AG20443 (cell line): ENCODE results near the gene PLGLB2.
"Not testable (repeated sequence)": the region's sequence is repeated elsewhere in the genome, so short reads cannot be mapped to it uniquely, and the experiment has no call there.

Experiments used
- DNase-seq: peaks from one replicate; pipeline ENCODE4 v3.0.0; 2012; ENCODE audit warnings: low spot score, mixed read lengths

Gene PLGLB2

DNA sequence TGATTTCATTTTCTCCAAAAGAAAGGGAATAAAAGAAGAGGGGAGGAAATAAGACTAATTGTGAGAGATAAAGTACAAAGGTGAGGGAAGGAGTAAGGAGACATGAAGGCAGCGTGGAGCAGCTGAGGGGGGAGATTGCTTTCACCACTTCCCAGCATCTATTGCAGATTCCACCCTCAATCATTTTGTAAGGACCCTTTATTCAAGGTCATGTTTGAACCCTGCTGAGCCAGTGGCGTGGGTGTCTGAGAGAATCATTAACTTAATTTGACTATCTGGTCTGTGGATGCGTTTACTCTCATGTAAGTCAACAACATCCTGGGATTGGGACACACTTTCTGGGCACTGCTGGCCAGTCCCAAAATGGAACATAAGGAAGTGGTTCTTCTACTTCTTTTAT lies at the start of gene PLGLB2:
TSS of gene PLGLB2 (plus strand) at position 297 of the 400 bp plus-strand sequence. CDS start at position 364, 67 bp downstream.
- not testable (repeated sequence) for DNase-seq

DNA sequence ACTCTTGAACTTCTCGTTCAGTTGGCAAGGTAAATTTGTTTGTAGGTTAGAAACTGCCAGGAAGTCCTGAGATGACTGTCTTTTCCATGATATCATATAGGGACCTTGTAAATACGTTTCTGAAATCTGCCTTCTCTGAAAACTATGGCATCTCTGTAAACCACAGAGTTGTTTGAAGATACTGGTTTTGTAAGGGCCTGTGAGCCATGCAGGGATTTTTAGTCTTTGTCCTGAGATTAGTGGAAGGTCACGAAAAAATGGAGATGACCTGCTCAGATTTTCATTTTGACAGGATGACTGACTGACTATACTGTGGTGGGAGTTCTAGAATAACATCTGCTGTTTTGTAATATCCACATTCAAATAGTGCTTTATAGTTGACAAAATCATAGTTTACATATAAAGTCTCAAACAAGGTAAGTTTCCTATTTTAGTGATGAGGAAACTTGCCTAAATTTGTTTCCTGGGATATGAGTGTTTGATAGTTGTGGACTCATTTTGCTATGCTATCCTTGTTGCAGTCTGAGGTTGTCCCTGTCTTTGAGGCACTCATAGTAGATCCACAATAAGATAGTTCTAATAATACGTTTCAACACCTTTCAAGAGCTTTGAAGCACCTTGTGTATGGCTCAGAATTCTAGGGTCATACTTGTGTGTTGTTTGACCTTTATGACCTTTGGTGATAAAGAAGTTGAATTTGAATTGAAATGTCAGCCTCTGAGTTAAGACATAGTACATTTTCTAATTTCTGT lies 43.1 kb upstream of the PLGLB2 start:
- not testable (repeated sequence) for DNase-seq

DNA sequence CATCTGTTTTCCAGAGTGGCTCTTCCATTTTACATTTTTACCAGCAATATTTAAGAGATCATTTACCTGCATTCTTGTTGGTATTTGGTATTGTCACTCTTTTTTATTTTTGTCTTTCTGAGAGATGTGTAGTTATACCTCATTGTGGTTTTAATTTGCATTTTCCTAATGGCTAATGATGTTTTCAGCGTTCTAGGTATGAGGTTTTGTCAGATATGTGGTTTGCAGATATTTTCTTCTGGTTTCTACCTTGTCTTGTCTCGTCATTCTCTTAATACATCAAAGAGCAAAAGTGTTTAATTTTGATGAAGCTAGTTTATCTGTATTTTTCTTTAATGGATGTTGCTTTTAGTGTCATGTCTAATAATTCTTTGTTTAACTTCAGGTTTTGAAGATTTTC lies 39.5 kb upstream of the PLGLB2 start:
- not testable (repeated sequence) for DNase-seq

DNA sequence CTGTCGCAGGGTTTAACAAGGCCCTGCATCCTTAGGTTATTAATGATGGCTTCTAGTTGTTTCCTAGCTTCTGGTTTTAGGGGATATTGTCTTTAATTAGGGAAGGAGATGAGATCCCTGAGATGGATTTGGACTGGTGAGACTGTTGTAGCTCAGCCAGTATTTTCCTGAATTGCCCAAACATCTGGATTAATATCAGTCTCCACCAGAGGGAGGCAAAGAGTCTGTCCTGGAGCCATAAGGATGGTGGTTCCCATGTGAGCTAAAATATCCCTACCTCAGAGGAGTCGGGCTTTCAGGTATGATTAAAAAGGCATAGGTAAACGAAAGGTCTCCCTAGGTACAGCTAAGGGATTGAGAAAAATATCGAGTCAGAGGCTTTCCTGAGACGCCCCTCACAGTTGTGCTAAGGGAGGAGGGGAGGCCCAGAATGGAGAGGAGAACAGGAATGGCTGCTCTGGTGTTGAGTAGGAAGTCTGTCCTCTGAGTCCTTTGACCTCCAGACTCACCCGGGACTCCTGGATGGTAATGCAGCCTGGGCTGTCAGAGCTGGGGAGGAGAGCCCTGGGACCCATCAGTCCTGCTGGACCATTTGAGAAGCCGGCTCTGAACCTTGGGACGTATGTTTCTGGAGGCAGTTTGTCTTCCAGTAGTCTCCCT lies 19.8 kb upstream of the PLGLB2 start:
- DNase-seq: not testable (repeated sequence)

DNA sequence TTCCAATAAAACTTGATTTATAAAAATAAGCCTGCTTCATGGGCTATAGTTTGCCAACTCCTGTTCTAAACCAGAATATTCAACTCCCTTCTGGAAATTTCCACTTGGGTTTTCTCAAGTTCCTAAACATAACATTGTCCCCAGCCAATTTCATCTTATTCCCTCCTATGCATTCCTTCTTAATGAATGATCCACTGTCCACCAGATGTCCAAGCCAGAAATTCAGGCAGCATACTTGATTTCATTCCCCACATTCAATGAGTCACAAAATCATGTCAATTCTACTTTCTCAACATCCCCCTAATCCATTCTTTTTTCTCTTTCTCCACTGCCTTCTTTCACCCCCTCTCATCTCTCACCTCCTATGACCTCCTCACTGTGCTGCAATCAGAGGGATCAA lies 7.0 kb upstream of the PLGLB2 start:
- not testable (repeated sequence) for DNase-seq

DNA sequence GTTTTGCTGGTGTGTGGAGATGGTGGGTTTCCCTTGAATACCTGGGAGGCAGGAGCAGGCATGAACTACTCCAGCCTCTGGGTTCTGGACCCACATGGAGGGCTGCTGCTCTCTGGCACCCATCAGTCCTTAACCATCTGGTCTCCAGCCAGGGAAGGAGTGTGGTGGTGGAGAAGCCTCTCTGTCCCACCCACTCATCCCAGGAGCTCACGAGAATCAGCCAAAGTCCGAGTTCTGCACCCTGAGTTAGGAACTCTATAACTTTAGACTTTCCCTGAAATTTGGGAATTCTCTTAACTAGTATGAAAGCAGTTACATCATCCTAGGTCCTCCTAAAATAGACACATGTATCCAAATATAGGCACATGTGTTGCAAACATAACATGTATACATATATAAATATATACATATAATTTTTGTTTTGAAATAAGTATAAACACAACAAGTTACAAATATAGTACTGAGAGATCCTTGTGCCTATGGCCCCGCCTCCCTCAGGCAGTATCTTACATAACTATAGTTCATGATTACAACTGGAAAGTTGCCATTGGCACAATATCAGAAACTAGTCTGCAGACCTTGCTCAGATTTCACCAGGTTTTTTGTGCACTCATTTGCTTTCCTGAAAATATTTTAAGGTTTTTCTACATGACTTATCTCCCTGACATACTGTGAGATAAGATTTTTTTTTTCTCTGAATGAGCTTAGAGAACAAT lies 5.3 kb upstream of the PLGLB2 start:
- DNase-seq: not testable (repeated sequence)

DNA sequence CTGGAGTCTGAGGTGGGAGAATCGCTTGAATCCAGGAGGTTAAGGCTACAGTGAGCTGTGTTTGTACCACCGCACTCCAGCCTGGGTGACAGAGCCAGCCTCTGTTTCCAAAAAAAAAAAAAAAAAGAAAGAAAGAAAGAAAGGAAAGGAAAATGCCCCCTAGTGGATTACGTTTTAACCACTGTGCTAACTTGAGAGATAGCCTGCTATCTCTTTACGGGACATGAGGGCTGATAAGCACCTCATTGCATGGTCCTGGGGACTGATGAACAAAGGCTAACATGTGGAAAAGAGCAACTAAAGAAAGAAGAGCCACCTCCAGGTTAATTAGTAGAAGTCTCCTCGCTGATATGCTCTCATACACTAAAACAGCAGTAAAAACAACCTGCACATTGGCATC lies 4.2 kb upstream of the PLGLB2 start:
- DNase-seq: not testable (repeated sequence)

DNA sequence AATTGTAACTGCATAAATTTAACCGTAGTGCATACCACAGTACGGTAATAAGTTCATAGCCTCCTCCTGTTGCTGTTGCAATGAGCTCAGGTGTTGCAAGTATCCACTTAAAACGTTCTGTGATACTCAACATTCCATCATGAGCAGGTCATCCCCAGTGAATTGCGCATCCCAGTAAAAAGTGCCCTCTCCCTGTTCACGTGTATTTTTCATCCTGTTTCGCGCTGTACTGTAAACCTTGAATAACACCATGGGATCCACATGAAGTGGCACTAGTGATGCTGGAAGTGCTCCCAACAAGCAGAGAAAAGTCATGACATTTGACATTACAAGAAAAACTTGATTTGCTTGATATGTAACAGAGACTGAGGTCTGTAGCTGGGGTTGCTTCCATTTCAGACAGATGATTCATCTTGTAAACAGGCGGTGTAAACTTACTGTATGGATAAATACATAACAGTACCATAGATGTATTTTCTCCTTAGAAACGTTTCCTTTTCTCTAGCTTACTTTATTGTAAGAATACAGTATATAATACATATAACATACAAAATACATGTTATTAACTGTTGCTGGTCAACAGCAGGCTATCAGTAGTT lies 2.4 kb upstream of the PLGLB2 start:
- not testable (repeated sequence) for DNase-seq

DNA sequence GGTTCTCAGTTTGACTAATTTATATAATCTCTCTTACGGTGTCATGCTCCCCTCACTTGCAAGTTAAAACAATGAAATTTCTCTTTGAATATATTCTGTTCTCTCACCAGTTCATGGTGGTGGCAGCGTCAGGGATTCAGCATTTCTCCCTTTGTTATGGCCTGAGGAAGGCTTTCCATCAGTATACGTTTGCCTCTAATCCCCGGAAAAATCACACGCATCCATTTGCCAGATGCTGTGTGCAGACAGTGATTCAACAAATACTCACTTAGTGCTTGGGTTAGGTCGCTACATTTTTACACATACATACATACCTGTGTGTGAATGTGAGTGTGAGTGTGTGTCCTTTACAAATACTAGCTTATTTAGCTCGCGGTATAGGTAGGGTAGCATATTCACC lies 637 bp downstream of the PLGLB2 start:
- DNase-seq: not testable (repeated sequence)

DNA sequence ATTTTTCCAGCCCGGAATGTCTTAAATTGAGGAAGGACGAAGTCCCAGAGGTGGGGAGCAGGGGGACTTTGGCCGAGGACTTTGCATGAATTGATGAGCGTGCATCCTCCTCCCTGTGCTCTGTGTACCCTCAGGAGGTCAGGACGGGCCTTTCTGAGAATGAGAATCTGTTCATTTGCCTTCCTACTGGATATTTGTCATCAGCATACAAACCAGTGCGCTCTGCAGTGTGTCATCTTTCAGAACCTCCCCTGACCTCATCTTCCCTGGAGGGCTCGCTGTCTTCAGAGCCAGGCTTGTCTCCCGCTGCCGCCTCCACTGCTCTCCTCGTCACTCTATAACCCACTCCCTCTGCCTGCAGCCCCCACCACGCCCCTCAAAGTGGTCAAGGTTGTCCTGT lies 2.7 kb downstream of the PLGLB2 start:
- not testable (repeated sequence) for DNase-seq

DNA sequence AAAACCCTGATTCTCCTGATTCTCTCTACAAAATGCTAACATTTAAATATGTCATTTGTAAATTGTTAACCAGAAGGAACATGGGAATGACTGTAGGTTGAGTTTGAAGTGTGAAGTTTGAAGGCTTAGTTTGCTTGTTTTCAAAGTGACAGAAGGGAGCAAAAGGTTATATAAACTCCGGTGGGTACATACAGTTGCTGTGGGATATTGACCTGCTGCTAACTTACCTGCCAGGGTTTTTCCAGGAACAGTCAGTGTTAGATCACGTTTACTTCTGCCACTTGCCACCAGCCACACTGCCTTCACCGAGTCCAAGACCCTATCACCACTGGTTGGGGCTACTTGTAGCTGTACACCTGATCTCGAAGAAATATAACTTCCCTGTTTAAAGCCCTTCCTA lies 6.9 kb downstream of the PLGLB2 start:
- DNase-seq: not testable (repeated sequence)
